NCI-H82 treated with DMSO at 0.1 percent for 48 hours (cell line): ENCODE data around the gene WDR72.
"Not testable (repeated sequence)": the region's sequence is repeated elsewhere in the genome, so short reads cannot be mapped to it uniquely, and the experiment has no call there.

Experiments used
- DNase-seq: peaks from one replicate; lab custom pipeline; 2025; ENCODE audit not compliant: unreplicated experiment; lab: John Stamatoyannopoulos, UW

The WDR72 gene

DNA sequence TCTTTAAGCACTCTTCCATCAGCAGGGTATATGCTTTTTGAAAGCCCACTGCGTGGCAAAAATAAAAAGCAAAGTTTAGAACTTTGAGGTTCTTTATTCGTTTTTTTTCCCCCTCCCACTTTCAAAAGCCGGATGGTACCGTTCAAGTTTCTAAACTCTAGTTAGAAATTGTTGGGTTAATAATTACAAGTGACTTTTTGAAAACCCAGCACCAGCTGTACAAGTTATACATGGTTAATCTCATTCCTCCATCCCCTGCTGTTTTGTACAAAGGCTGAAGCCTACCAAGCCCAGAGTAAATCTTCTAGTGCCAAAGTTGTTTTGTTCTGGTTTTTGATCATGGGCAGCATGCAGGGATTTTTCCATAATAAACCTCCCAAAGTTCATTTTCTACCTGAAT, 48.6 kb downstream of the WDR72 start:
- no peak for DNase-seq

DNA sequence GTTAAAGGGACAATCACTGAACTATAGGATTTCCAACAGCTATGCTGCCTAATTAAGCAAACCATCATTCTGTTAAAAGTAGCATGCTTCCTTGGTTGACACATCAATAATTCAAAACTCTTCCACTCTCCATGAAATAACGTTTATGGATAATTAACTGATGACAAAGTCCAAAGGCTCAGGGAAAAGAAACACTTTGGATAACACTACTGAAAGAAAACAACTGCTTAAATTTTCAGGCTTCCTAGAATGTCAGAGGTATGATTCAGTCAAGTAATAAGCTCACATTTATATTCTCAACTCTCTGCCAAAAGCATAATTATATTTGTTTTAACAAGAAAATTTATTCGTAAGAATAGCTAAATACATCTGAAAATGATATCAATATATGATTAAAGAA, 49.6 kb downstream of the WDR72 start:
- DNase-seq = no peak

DNA sequence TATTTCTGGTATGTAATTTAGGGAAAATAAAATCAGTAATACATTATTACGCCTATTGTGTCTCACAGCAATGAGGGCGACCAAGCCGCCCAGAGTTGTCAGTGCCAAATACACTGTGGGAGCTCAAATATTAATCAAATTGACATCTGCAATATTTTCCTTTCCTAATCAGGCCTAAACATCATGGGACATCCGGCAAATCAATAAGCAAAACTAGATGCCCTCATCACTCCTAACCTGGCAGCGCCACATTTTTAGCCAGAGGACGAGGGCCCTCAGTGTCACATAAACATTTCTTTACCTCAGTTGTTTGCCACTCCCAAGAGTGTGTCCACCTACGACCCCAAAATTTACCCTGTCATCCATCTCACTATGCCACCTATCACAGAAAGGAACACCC, 64.1 kb downstream of the WDR72 start:
- DNase-seq = no peak

DNA sequence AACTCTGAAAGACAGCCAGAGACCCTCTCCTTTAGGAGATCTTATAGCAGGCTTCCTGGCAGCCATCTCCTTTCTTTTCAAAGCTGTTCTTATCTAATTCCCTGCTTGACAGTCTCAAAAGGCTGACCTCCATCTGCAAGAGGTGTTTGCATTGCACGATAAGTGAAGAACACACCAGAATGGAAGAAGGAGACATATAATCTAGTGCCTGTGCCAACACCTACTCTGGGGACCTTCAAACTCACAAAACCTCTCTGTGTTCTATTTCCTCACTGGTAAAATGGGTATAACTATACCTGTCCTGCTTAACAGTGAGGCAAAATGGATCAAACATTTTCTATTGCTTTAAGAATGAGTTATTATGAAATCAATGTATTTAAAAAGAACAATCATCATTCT, 65.0 kb downstream of the WDR72 start:
- no peak for DNase-seq

DNA sequence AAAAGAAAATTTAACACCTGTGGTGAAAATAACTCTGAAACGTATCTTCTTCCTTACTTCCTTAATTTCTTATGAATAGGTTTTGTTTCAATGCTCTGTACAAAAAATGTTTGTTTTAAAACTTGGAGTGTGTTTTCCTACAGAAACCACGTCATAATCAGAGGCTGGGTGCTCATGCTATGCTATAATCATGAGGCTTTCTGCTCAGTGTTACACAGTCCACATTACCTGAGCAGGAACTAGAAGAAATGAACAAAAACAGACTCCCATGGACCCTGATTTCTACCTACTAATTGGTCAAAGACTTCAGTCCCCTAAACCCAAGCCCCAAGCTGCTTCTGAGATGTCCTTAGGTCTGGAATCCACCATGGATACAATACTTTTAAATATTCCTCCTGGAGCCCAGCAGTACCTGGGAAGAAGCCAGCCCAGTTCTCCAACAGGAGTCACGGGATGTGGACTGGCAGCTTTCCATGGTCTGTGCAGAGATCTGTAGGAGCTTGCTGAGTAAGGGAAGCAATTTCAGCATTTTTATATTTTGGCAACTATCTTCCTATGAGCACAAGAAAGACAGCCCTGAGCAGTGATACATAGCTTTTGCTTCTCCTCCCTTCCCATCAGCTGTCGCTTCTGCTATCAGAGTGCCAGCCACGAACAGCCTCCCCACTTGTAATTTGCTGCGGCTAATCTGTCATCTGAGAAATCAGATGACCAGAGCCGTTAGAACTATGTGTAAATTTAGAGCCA, 65.6 kb downstream of the WDR72 start:
- no peak for DNase-seq

DNA sequence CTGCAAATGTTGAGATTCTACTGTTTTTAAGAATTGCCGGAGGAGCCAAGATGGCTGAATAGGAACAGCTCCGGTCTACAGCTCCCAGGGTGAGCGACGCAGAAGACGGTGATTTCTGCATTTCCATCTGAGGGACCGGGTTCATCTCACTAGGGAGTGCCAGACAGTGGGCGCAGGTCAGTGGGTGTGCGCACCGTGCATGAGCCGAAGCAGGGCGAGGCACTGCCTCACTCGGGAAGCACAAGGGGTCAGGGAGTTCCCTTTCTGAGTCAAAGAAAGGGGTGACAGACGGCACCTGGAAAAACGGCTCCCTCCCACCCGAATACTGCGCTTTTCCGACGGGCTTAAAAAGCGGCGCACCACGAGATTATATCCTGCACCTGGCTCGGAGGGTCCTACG, 75.3 kb downstream of the WDR72 start:
- not testable (repeated sequence) for DNase-seq

DNA sequence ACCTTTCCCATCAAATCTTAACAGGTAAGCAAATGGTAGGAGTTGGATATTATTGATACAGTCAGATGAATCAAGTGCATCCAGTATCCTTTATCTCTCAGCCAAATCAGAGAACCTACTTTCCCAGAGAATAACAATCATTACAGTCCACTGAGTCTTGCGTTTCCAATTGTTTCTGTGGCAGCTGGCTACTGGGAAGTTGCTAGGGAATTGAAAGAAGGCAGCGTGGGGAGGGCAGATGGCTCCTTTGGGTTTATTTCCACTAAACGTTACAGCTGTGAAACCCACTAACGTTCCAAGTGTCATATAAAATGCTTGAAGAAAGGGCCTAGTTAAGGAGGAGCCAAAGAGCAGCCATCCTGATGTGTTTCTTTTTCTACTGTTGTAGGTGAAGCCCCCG, 78.4 kb downstream of the WDR72 start:
- no peak for DNase-seq

DNA sequence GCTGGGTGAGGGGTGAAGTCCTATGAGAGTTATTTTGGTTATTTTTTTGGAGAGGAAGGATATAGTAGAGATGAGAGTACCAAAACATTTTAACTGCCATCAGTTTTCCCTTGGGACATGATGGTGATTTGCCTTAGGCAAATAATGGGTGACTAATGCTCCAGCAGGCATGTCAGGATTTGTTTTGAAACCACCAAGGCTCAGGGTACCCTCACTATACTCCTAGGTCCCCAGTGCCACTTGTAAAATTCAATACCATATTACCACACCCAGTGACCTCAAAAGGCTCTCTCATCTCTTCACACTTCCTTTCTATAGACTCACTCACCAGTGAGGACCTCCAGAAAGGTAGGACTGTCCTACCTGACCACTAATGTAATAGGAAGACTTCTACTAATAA, 83.6 kb downstream of the WDR72 start:
- no peak for DNase-seq

DNA sequence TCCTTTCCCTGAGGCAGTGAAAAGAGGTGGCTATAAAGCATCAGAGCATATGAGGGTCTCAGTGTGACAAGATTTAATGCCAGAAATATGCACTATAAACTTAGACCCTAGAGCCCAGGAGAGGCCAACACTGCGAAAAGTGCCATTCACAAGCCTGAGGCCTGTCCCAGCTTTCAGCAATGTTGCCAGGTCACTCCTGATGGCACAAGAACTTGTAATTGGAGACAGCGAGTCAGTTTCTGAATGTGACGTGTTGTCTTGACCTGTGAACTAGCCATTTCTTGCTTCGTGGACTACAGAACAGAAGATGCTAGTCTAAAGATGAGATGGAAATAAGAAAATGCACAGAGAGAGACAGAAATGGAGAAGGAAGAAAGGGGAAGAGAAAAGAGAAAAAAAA, 87.9 kb downstream of the WDR72 start:
- no peak for DNase-seq

DNA sequence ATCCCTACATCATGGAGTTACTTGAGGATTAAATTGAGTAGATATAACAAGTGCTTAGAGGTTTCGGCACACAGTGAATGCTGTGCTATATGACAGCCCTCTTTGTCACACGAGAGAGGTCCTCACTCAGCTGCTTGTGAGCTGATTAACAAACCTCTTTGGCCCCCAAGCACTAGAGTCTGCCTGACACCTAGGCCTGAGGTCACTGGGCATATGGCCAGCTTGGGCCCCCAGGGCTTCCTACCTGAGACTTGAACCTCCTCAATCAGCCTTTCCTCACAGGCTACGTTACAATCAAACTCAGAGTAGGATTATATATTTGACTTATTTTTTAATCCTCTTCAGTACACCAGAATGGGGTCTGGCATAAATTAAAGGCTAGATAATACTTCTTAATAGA, 88.8 kb downstream of the WDR72 start:
- peak; percentile 82 for DNase-seq

DNA sequence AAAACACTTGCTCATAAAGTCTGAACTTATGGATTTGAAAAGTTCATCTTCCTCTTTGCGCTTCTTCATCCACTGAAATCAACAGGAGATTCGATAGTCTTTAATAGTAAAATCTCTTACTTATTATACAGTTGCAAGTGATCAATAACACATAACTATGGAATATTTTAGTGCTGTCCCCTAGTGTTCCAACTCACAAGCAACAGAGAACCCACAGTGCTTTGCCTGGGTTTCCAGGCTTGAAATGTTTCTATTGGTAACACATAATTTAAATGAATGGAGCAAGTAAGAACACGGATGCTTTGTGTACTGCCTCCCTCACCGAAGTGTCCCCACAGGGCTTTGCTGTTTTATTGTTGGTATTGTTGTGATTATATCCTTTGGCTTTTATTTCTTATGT, 93.5 kb downstream of the WDR72 start:
- DNase-seq = no peak

DNA sequence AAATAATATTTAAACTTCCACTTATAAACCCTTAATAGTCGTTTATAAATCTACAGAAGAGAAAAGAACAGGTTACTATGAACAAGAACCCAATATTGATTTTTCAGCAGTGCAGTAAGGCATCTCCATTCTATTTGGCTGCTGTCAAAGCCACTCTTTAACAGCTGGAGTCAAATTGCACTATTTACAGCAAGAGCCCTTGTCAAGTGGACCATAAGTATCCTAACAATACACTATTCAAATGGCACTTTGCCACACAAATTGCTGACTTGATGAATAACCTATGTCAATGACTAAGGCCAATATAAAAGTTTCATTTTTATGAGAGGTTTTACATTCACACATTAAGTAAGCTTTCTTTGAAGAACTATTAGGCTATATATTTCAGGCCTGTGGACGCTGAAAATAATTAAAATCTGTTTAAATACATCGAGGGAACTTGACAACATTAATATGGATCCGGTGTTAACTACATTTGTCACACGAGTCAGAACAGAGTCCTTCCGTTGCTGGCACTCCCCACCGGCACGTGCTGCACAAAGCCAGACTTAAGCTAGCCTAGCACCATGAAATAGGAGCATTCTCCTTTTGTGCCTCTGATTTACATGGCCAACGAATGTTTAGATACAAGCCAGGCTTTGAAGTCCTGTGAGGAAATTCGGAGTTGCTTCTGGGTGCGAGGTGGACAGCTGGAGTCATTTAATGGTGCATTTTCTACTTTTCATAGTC, 100.5 kb downstream of the WDR72 start:
- DNase-seq = no peak

DNA sequence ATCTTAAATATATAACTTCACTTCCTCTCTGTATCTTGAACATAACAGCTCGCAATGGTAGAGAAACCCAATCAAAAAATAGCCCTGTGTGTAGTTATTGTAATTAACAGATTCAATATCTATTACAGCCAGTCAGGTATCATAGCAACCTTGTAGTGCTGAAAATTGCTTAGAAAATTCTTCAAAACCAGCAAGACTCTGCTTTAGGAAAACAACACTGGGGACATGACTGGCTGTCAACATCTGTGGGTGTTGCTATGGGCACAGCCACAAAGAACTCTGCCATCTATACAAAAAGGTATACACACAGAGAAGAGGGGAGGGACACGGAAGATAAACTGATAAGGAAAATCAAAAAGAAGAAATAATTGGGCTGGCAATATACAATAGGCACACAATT, 101.2 kb downstream of the WDR72 start:
- DNase-seq = no peak

DNA sequence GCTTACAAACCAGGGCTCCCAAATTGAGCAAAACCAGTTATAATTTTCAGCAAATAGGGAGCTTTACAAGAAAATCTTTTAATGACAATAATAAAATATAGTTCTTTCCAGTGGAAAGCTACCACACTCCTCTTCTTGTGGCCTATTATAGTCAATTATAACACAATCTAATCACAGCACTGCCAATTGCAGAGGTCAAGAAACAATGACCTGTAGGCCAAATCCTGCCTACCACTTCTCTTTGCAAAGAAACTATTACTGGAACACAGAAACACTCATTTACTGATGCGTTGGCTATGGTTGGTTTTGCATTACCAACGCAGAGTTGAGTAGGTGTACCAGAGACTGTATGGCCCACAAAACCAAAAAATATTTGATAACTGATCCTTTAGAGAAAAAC, 110.5 kb downstream of the WDR72 start:
- DNase-seq = no peak

DNA sequence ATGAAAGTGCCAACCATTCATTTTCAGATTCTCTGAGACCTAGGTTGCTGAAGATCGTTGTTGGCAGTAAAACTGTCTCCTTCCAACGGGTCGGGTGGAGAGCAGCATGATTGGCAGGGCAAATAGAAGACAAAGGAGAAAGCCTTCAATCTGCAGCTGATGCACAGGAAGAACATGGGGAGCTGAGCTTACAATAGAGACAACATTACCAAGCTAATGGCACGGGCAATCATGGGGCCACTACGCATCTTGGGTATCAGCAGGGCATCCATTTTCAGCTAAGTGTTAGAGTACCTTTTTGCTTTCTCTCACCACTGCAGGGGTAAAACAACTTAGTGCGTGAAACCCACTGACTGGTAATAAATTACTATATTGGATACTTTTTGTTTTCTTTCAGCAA, 114.8 kb downstream of the WDR72 start:
- DNase-seq = no peak

DNA sequence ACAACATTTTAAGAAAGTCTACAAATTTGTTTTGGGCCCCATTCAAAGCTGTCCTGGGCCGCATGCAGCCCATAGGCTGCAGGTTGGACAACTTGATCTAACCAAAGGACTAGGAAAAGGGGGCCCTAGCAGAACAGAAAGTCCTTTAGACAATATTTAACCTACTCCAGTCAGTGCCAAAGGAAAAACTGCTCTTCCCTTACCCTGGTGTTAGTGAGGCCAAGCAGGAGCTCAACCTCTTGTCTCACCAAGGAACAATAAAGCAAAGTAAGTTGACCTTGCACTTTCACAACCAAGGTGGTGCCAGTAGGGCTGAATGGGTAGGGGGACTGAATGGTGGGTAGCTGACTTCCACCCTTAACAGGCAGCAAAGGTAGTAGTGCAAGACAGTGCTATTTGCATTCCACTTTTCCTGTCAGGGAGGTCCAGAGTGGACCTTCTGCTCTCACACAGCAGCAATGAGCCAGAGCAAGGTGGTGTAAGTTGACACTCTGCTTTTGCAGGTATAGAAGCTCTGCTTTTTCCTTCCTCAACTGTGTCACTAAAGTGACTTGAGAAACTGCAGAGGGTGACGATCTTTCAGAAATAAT, 124.9 kb downstream of the WDR72 start:
- no peak for DNase-seq

DNA sequence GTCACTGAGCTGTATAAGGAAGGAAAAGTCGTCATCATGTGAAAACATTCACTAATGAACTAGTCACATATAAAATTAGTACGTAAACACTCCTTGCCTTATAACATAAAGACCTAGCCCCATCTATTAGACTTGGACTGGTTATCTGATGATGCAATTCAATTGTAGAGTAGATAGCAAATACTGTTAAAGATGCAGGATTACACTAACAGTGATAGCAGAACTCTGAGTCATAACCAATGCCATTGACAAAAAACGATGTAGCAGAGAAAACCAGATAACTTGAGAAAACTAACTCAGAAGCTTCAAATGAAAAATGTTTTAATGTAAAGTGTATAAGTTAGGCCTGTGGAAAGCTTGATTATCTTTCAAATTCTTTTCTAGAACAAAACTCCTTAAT, 132.2 kb downstream of the WDR72 start:
- no peak for DNase-seq

DNA sequence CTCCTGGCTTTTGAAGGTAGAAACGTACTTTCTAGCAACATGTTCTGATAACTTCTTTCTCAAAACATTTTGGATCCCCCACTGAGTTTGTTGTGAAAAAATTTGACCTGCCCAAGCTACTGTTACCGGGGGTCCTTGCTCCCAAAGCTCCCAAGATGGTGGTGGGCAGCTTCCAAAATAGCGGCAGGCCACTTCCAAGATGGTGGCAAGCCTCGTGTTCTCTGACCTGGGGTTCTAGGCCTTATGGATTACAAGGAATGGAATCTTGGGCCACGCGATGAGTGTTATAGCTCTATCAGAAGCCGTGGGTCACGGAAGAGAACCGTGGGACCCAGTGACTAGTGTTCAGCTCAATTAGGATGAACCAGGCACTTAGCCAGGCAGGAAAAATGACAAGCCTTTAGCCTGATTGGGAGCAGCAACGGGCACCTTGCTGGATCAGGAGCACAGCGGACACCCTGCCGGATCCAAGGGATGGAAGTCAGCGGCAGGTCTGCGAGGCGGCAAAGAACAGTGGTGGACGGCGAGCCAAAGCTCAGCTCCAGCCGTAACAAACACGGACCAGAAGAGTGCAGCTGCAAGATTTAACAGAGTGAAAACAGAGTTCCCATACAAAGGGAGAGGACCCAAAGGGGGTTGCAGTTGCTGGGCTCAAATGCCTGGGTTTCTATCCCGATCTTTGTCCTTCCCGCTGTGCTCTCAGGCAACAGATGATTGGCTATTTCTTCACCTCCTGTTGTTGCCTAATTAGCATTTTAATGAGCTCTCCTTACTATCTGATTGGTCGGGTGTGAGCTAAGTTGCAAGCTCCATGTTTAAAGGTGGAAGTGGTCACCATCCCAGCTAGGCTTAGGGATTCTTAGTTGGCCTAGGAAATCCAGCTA, 133.3 kb downstream of the WDR72 start:
- no peak for DNase-seq

DNA sequence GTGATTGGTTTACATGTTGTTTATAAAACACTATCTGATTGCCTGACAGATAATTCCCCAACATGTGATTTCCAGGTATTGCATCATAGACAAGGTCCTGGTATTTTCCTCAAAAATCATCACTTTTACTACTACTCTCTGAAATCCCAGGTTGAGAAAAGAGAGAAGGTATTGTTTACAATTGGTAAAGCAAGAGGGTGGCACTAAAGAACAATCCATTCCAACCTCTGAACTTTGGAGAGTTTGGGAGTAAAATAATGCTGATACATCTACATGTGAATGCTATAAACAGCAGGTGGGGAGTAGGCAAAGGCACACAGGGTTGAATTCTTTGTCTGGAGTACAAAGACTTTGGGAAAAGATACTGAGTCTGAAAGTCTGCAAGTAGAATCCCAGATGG, 134.2 kb downstream of the WDR72 start:
- DNase-seq = no peak

DNA sequence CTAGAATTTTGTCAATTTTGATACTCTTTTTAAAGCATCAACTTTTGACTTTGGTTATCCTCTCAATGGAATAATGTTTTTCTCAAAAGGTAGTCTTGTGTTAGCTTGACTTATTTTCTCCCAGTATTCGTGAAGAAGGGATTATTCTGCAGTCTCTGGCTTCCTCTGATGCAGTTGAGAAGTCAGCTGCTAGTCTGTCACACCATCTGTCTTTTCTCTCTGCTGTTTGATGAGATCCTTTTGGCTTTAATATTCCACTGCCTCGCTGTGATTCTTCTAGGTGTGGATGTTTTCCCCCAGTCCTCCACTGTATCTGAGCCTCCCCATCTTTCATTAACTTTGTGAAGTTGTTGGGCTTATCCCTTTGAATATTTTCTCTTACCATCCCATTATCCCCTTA, 141.0 kb downstream of the WDR72 start:
- DNase-seq = peak; percentile 78

DNA sequence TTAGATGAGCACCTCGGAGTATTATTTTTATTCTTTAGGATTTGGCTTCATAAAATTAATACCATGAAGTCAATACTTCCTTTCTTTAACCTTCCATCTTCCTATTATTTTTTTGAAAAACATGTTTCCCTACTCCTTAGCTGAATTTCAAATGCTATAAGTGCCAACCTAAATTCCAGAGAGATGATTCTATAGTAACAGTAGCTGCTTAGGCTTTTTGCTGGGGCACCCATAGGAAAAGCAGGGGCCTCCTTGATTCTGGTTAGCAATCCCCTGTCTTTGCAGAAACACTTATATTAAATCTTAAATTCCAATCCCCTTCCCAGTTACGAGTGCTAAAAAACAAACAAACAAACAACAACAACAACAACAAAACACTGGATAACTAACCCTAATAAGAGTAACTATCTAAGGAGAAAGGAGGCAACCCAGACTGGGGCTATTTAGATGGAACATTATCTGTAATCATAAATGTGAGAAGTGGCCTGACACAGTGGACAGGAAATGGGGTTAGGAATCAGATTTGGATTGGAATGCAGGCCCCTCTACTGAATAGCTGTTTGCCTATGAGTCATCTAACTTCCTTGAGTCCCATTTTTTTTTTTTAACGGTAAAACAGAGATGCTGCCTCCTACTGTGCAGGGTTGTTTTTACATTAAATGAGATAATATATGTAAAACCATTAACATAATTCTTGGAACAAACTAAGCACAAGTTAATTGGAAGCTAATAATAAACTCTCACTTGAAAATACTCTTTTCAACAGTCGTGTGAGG, 148.1 kb downstream of the WDR72 start:
- no peak for DNase-seq
